HFFc6 (cell line): Measurements from ENCODE around the gene PLXDC2. TPM values are rescaled to one million over a fixed set of nuclear protein-coding genes. Genes with fewer than 3 reads are reported as not detected.
A peak's percentile ranks its signal among the peaks of the same experiment; 100 is the strongest.

Experiments used
- DNase-seq: peaks from one replicate; pipeline ENCODE4 v3.0.0-alpha.2; 2018
- H3K27ac Mint-ChIP-seq: 2 replicates; pipeline ENCODE4 v1.8.0; 2020; ENCODE audit warnings: mild to moderate bottlenecking, mixed read lengths
- H3K27me3 Mint-ChIP-seq: 2 replicates; pipeline ENCODE4 v1.8.0; 2021; ENCODE audit warnings: mild to moderate bottlenecking, moderate library complexity, mixed read lengths; ENCODE audit not compliant: insufficient read depth
- H3K36me3 Mint-ChIP-seq: 2 replicates; pipeline ENCODE4 v1.8.0; 2021; ENCODE audit warnings: low read depth, mixed read lengths
- H3K4me1 Mint-ChIP-seq: 2 replicates; pipeline ENCODE4 v1.8.0; 2020; ENCODE audit warnings: low read depth, mixed read lengths
- H3K4me3 Mint-ChIP-seq: 2 replicates; pipeline ENCODE4 v1.8.0; 2020; ENCODE audit warnings: mild to moderate bottlenecking, moderate library complexity, mixed read lengths
- H3K9me3 Mint-ChIP-seq: 2 replicates; pipeline ENCODE4 v1.8.0; 2020; ENCODE audit warnings: mild to moderate bottlenecking, mixed read lengths
- CTCF ChIP-seq: fragments of 200-600 bp; sonication (generic); IDR thresholded peaks from 2 replicates; pipeline ENCODE4 v1.5.0; 2021; ENCODE audit warnings: antibody characterized with exemption, mild to moderate bottlenecking
- total RNA-seq, 6 experiments: library from RNA; stranded (reverse); fragmentation: NEBNext Ultra II Directional; extraction: Animal tissue kit (Norgen Biotek cat#: 25700); gene quantifications; 2 replicates in 1 of 6; 3 replicates in 5 of 6; pipeline ENCODE4 v1.2.3, GENCODE V29; 2021

PLXDC2 gene
- total RNA-seq, 6 experiments from 2014 or later: 0.17 to 2.3 (median 0.36) TPM

DNA sequence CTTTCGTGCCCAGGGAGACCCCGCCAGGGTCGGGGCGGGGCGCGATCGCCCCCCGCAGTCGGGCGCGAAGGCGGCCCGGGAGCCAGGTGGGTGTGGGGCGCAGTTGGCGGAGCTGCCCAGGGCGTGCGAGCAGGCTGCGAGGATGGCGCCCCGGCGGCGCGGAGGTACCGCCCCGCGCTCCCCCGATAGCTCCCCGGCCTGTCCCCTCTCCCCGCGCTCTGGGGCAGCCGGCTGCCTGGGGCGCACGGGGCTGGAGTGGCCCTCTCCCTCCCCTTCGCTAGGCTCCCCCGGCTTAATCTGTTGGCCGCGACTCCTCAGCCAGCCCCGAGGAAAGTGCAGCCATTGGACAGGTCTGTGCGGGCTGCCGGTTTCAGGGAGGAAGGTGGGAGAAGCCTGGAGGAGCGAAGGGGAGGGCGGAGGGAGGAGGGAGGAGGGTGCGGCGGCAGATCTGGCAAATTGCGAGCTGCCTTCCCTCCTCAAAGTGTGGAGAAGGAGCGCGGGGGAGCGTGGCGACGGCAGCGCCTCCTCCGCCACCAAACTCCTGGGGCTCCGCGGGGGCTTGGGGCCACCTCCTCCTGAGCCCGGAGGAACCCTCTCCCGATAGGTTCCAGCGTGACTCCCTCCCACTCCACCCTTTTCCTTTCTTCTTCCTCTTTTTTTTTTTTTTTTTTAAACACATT is 361 bp upstream of the PLXDC2 start:
- Mint-ChIP-seq H3K9me3 (no peaks in the 10 kb centered on the region), H3K27ac (no peak overlapping the region)
- DNase-seq: no peak

GRCh38 chr10:19817231-19817933 is 1.1 kb downstream of the PLXDC2 start:
- DNase-seq: no peak
- TF ChIP-seq CTCF: no peak
- Mint-ChIP-seq H3K9me3 (no peaks in the 10 kb centered on the region), H3K4me3 (peak overlapping the region; percentile 78), H3K4me1 (peaks cover 5% of the 10 kb centered on the region; the same call in 1 of the 2 replicates), H3K27ac (no peak overlapping the region), H3K27me3 (peaks cover 29% of the 10 kb centered on the region), H3K36me3 (no peaks in the 10 kb centered on the region)

More for the DNA sequence above, 361 bp upstream of the PLXDC2 start:
- Mint-ChIP-seq H3K27me3 (peaks cover 29% of the 10 kb centered on the region), H3K4me3 (peak overlapping the region; percentile 78), H3K4me1 (peaks cover 5% of the 10 kb centered on the region; the same call in 1 of the 2 replicates), H3K36me3 (no peaks in the 10 kb centered on the region)
- TF ChIP-seq CTCF: no peak

DNA sequence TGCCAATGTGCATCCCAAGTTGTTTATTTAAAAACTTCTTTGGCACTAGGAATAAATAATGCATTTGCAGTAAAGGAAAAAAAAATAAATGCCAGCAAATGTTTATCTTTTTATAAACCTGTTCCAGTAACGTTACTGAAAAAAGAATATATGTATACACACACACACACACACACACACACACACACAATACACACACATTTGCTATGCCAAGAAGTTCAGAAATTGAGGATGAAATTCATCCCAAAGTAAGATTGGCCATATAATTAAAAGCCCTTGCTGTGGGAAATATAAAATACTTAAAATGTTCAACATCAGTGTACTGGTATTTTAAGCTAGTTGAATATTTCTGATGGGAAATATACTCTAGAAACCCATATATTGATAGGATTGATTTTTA is 2.6 kb downstream of the PLXDC2 start:
- DNase-seq: no peak
- H3K27me3 Mint-ChIP-seq: peaks cover 29% of the 10 kb centered on the region
- H3K36me3 Mint-ChIP-seq: no peaks in the 10 kb centered on the region
- no peak overlapping the region for H3K4me3 Mint-ChIP-seq
- no peaks in the 10 kb centered on the region for H3K9me3 Mint-ChIP-seq
- H3K4me1 Mint-ChIP-seq: peaks cover 5% of the 10 kb centered on the region; the same call in 1 of the 2 replicates
- no peak overlapping the region for H3K27ac Mint-ChIP-seq
- TF ChIP-seq CTCF: no peak

GRCh38 chr10:19819419-19820033 is 3.3 kb downstream of the PLXDC2 start:
- Mint-ChIP-seq H3K27ac (no peak overlapping the region), H3K36me3 (no peaks in the 10 kb centered on the region), H3K4me1 (peaks cover 5% of the 10 kb centered on the region; the same call in 1 of the 2 replicates), H3K4me3 (no peak overlapping the region), H3K27me3 (peaks cover 26% of the 10 kb centered on the region), H3K9me3 (no peaks in the 10 kb centered on the region)
- DNase-seq: peak; percentile 6
- peak; percentile 89 for TF ChIP-seq CTCF

- no peak overlapping the region for H3K4me3 Mint-ChIP-seq
- H3K9me3 Mint-ChIP-seq: peaks cover 12% of the 10 kb centered on the region
- DNase-seq: no peak
- TF ChIP-seq CTCF: no peak
- H3K36me3 Mint-ChIP-seq: no peaks in the 10 kb centered on the region
- no peak overlapping the region for H3K27ac Mint-ChIP-seq
- H3K4me1 Mint-ChIP-seq: no peaks in the 10 kb centered on the region
- peaks cover 2% of the 10 kb centered on the region; the same call in 1 of the 2 replicates for H3K27me3 Mint-ChIP-seq
Observed at GRCh38 chr10:19824381-19825342, 8.4 kb downstream of the PLXDC2 start.
